Gastrocnemius medialis (tissue), 4 donors: Measurements from ENCODE around the gene SIT1. TPM values are rescaled to one million over a fixed set of nuclear protein-coding genes. Genes with fewer than 3 reads are reported as not detected.

Experiments used
- ATAC-seq, 2 donors: fragments of 150-250 bp; one replicate each; pipeline ENCODE4 v1.9.1; 2016
- DNase-seq, 2 donors: peaks; one replicate each; pipeline ENCODE4 v3.0.0-alpha.2; 2019
- H3K27ac ChIP-seq, 4 donors: fragments of 200-600 bp; sonication (generic); 1 replicate in 1 of 4; 2 replicates in 3 of 4; pipeline ENCODE4 v1.5.1; 2016 to 2018; ENCODE audit warnings: mild to moderate bottlenecking in 2 of 4, moderate library complexity in 1 of 4
- H3K27me3 ChIP-seq, 3 donors: fragments of 200-600 bp; sonication (generic) in 2 of 3; 1 replicate in 1 of 3; 2 replicates in 2 of 3; pipeline versions ENCODE4 v1.5.1 to v1.6.0; 2016 to 2019; ENCODE audit warnings: mild to moderate bottlenecking in 1 of 3, moderate library complexity in 1 of 3
- H3K36me3 ChIP-seq, 2 donors: fragments of 200-600 bp; sonication (generic) in 1 of 2; one replicate each; pipeline ENCODE4 v1.5.1; 2017 to 2018
- H3K4me1 ChIP-seq, 2 donors: fragments of 200-600 bp; sonication (generic) in 1 of 2; one replicate each; pipeline ENCODE4 v1.5.1; 2016 to 2017; ENCODE audit warnings: mild to moderate bottlenecking in 2 of 2
- H3K4me3 ChIP-seq, 4 donors: fragments of 200-600 bp; sonication (generic) in 3 of 4; 1 replicate in 1 of 4; 2 replicates in 3 of 4; pipeline ENCODE4 v1.5.1; 2016 to 2019; ENCODE audit warnings: mild to moderate bottlenecking in 2 of 4
- H3K9me3 ChIP-seq, 3 donors: fragments of 200-600 bp; sonication (generic) in 2 of 3; 1 replicate in 1 of 3; 2 replicates in 2 of 3; pipeline ENCODE4 v1.5.1; 2016 to 2019
- POLR2A ChIP-seq, 2 donors: fragments of 450-650 bp; IDR thresholded peaks; one replicate each; pipeline ENCODE4 v1.6.1; 2017; ENCODE audit warnings: antibody characterized with exemption in 2 of 2, mild to moderate bottlenecking in 2 of 2, moderate library complexity in 2 of 2
- in situ Hi-C, 4 donors: fragments of 200-750 bp; cut with MboI; loops; one replicate each; pipeline versions ENCODE4 v1.15.0 to v1.8.0; 2017; ENCODE audit warnings: low sequenced_read_pairs in 4 of 4
- intact Hi-C: fragments of 100-400 bp; cut with DNase I; formaldehyde crosslinking; loops from one replicate; pipeline ENCODE4 v1.15.1; 2023; ENCODE audit warnings: low total_unique reads
- microRNA-seq, 2 donors: library from miRNA; unstranded; fragments of <30 nt; microRNA quantifications; one replicate each; pipeline ENCODE4, GENCODE V29; 2016; ENCODE audit warnings: borderline replicate concordance in 2 of 2
- total RNA-seq, 4 donors: library from RNA; depleted of rRNA; stranded (reverse); fragments of >200 nt; gene quantifications; one replicate each; pipeline versions ENCODE4 v1.1.0 to v1.2.3, GENCODE V29; 2016
- TF ChIP-seq, protein P1 (sequence below), 5 experiments: fragments of 450-650 bp in 3 of 5; fragments of 200-600 bp in 2 of 5; sonication (generic) in 2 of 5; IDR thresholded peaks in 4 of 5; conservative IDR thresholded peaks in 1 of 5; 1 replicate in 4 of 5; 2 replicates in 1 of 5; pipeline ENCODE4 v1.5.1; 2016 to 2019; ENCODE audit warnings: antibody characterized with exemption in 5 of 5, mild to moderate bottlenecking in 3 of 5, moderate library complexity in 3 of 5

SIT1 gene
- total RNA-seq, 4 donors from 2014 or later: not detected

DNA sequence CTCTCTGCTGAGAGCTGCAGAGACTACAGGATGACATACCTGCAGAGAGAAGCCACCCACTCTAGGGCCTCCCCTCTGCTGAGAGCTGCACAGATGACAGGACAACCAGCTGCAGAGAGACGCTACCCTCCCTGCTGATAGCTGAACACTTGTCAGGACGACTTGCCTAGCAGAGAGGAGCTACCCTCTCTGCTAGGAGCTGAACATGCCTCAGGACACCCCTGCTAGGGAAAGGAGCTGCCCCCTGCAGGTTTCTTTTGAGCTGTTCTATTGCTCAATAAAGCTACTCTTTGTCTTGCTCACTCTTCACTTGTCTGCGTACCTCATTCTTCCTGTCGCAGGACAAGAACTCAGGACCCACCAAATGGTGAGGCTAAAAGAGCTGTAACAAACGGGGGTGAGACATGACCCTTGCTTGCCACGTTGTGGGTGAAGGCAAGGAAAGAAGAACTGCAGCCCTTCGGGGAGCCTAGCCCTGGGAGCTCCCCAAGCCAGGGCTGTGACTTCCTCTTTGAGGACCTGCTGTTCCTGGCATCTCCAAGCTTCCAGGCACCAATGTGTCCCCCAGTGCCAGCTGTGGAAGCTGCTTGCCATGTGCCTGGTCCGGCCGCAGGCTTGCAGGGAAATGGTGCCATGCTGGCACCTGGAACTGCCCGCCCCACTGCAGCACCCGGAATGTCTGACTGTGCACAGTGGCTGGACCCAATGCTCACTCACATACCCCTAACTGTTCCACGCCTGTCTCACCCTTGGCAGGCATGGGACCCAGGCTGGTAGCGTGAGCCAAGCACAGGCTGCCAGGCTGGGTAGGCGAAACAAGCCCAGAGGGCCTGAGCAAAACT, 50.7 kb downstream of the SIT1 start:
- intact Hi-C loops (loop anchor here (5.0 kb wide), 2 partner anchors 212 to 528 kb away; partner anchors contain the start of genes SPAG8 and VCP), in situ Hi-C loops (no loop called here)

More for the DNA sequence above, 50.7 kb downstream of the SIT1 start:
- Histone ChIP-seq H3K36me3 (no peaks in the 10 kb centered on the region), H3K4me1 (peaks cover 23 to 31% of the 10 kb centered on the region in 2 donors), H3K9me3 (no peaks in the 10 kb centered on the region), H3K27ac (peak overlapping the region; percentile 48 to 99 (median 64)), H3K4me3 (no peak overlapping the region), H3K27me3 (no peaks in the 10 kb centered on the region)
- DNase-seq: peak; percentile 39 to 69
- no peak for ATAC-seq
- TF ChIP-seq POLR2A (IDR thresholded peaks at IDR 0.05): no peak
- TF ChIP-seq, protein P1, sequence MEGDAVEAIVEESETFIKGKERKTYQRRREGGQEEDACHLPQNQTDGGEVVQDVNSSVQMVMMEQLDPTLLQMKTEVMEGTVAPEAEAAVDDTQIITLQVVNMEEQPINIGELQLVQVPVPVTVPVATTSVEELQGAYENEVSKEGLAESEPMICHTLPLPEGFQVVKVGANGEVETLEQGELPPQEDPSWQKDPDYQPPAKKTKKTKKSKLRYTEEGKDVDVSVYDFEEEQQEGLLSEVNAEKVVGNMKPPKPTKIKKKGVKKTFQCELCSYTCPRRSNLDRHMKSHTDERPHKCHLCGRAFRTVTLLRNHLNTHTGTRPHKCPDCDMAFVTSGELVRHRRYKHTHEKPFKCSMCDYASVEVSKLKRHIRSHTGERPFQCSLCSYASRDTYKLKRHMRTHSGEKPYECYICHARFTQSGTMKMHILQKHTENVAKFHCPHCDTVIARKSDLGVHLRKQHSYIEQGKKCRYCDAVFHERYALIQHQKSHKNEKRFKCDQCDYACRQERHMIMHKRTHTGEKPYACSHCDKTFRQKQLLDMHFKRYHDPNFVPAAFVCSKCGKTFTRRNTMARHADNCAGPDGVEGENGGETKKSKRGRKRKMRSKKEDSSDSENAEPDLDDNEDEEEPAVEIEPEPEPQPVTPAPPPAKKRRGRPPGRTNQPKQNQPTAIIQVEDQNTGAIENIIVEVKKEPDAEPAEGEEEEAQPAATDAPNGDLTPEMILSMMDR (IDR thresholded peaks at IDR 0.05 in 4 of 5, conservative IDR thresholded peaks at IDR 0.05 in 1 of 5): peak in 2 of 5 experiments; percentile 28 to 29

Small RNAs within 50 kb of the gene (microRNA-seq; reads per million reads assigned to microRNA genes)
- gene MIR4667: 0 reads per million in 2 donors

Other genes starting within 250 kb of the SIT1 start
- 100 to 1,000 TPM in 1 of 4 donors, 10 to 100 TPM in 3; 20.8 to 166 (median 45.7) TPM for gene RUSC2, start 160.8 kb downstream of the SIT1 start, total RNA-seq
- 100 to 1,000 TPM in 1 of 4 donors, 10 to 100 TPM in 3; 48.1 to 108 (median 65.4) TPM for gene TESK1, start 45.7 kb downstream of the SIT1 start, total RNA-seq
- 10 to 100 TPM in 1 of 4 donors, under 1 TPM in 3; 0.40 to 18.3 (median 0.68) TPM for gene CD72, start 32.5 kb downstream of the SIT1 start, total RNA-seq
- 100 to 1,000 TPM; 115 to 715 (median 367) TPM for gene RMRP, start 7.1 kb upstream of the SIT1 start, total RNA-seq
- 10 to 100 TPM; 21.9 to 45.3 (median 31.5) TPM for gene CCDC107, start 7.4 kb upstream of the SIT1 start, total RNA-seq
- gene ARHGEF39, start 14.3 kb upstream of the SIT1 start, total RNA-seq: under 1 TPM in 2 of 4 donors, not detected in 2; 0.07 to 0.10 TPM
- not detected for gene CA9, start 23.0 kb upstream of the SIT1 start, total RNA-seq
- gene TPM2, start 39.0 kb upstream of the SIT1 start, total RNA-seq: 1,000 to 10,000 TPM; 6,121 to 7,913 (median 7,020) TPM
- 100 to 1,000 TPM; 106 to 256 (median 186) TPM for gene TLN1, start 81.3 kb upstream of the SIT1 start, total RNA-seq
- 10 to 100 TPM; 17.8 to 39.6 (median 26.2) TPM for gene CREB3, start 81.7 kb upstream of the SIT1 start, total RNA-seq
- gene GBA2, start 98.3 kb upstream of the SIT1 start, total RNA-seq: 10 to 100 TPM; 47.3 to 63.2 (median 51.4) TPM
- 10 to 100 TPM; 22.0 to 41.1 (median 36.3) TPM for gene RGP1, start 98.4 kb upstream of the SIT1 start, total RNA-seq
- not detected for gene MSMP, start 103.3 kb upstream of the SIT1 start, total RNA-seq
- 10 to 100 TPM; 12.3 to 19.2 (median 16.3) TPM for gene NPR2, start 140.7 kb upstream of the SIT1 start, total RNA-seq
- under 1 TPM in 2 of 4 donors, not detected in 2; 0.53 to 0.61 TPM for gene SPAG8, start 161.3 kb upstream of the SIT1 start, total RNA-seq
- 10 to 100 TPM in 3 of 4 donors, 1 to 10 TPM in 1; 4.5 to 26.7 (median 22.0) TPM for gene HINT2, start 164.1 kb upstream of the SIT1 start, total RNA-seq
- gene FAM221B, start 177.8 kb upstream of the SIT1 start, total RNA-seq: not detected
- 1 to 10 TPM; 1.9 to 6.4 (median 6.1) TPM for gene TMEM8B, start 178.3 kb upstream of the SIT1 start, total RNA-seq
- not detected for gene OR13J1, start 219.5 kb upstream of the SIT1 start, total RNA-seq